Measurements from ENCODE around the gene H2AZ2.
"Not testable (repeated sequence)": the region's sequence is repeated elsewhere in the genome, so short reads cannot be mapped to it uniquely, and the experiment has no call there.

H2AZ2 gene

DNA sequence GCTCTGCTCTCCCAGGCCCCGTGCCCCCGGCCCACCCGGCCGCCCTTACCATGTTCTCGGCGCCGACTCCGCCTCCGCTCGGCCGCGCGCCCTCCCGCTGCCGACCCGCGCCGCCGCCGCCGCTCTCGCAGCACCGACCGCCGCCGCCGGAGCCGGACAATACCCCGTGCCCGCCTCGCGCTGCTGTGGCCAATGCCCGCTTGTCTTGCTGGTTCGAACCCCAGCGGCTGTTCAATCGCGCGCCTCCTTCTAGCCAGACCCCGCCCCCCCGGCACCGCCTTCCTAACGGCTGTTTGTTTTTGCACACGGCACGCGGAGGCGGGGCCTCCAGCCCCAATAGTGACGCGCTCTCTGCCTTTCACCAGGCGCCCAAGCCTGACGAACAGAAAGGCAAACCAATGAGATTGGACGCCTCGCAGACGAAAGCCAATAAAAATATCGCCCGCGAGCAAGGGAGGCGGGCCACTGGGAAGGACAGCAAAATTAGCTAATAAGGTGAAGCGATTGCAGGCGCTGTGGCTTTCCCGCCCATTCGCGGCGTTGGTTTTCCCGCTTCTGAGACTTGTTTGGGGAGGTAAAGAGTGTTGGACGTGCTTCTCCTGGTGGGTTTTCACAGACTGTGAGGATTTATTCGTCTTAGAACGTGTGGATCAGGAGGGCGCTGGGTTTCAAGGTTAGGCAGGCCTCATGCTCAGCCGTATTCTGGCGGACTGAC lies at the start of gene H2AZ2:
H2AZ2 (minus strand) TSS at position 168 of the 715 bp plus-strand sequence; CDS start at position 52, 116 bp downstream.
- DNase-seq = peak; percentile 94

DNA sequence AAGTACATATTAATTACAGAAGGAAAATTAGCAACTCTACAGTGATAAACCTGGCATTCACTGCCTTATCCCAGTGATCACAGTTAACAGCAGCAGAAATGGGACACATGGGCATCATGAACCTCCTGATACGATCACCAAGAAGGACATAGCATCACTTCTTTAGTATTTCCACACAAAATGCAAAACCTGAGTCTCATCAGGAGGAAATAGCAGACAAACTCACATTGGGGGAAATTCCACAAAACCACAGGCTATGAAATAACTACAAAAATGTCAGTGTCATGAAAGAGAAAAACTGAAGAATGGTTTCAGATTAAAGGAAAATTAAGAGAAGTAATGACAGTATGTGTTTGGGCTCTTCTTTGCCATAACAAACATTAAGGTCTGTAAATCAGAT lies 49.4 kb upstream of the H2AZ2 start:
- DNase-seq = no peak

DNA sequence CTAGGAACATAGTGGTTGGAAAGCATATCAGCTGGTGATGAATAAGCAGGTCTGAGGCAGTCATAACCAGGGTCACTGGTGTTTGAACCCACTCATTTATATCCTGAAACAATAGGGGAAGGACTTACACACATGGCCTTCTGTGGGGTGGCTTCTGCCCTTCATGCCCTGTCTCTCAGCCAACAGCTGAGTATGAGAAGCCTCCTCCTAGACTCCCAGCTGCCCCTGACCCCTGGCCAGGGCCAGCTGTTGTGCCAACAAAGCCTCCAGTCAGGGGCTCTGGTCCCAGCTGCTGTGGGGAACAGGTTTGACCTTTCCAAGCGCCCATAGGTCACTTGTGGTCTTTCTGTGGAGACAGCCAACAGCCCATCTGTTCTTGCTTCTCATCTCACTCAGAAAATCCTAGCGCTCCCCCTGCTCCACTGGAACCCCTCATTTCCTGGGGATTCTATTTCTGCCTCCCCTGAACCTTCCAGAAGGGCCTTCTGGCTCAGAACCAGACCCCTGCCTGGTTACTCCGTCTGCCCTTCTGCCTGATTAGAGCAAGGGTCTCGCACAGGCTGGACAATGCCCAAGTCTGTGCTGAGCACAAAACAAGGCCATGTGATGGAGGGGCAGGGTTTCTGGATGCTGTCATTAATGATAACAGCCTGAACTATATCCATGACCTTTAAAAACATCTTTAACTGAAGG lies 47.1 kb upstream of the H2AZ2 start:
- DNase-seq = no peak

DNA sequence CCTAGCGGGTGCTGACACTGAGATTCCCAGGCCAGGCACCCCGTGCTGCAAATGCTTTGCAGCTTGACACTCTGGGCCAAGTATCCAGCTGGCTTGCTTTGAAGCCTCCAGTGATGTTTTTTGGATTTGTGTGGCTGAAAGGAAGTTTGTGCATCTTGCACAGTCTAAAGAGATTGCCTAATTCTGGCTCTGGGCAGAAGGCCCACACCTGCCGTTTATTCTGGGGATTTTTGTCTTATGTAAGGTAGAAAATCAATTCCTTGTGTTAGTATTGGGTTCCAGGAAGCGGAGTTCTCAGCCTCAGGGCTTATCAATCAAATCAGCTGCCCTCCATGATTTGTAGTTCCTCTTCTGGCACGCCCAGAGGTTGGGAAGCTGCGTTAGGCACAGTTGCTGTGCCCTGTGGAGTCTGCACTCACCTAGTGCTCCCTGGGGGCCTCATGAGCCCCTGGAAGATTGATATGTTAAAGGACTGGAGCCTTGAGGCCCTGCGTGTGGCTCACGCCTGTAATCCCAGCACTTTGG lies 45.9 kb upstream of the H2AZ2 start:
- DNase-seq = no peak

DNA sequence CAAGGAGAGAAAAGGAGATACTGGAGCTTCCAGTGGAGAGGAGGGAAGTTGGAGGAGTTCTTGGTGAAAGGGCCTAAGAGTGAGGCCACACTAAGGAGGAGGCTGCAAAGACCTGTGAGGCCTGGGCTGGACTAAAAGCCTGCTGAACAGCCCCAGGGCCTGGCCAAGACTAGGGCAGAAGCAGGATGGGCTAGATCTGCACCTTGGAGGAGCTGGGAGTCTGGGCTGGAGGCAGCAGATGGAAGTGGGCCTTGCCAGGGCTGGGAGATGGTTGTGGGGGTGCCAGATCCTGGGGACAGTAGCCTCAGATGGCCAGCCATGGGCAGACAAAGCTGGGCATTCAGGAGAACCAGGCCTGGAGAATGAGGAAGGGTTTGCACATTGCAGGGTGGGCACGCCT lies 43.9 kb upstream of the H2AZ2 start:
- DNase-seq = no peak

DNA sequence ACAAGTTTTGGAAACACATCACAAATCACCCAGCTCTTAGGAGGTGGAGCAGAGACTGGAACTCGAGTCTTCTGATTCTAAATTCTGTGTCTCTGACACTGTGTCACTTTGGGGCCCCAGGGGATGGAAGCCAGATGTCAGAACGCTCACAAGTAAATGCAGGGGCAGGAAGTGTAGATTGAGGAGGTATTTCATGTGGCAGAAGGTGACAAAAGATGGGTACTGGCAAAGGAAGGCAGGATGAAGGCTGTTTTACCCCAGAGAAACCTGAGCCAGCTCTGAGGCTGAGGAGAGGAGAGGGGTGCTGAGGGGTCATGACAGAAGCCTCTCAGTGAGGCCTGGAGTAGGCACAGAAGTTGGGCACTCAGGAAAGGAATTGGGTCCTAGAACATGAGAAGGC lies 43.5 kb upstream of the H2AZ2 start:
- no peak for DNase-seq

DNA sequence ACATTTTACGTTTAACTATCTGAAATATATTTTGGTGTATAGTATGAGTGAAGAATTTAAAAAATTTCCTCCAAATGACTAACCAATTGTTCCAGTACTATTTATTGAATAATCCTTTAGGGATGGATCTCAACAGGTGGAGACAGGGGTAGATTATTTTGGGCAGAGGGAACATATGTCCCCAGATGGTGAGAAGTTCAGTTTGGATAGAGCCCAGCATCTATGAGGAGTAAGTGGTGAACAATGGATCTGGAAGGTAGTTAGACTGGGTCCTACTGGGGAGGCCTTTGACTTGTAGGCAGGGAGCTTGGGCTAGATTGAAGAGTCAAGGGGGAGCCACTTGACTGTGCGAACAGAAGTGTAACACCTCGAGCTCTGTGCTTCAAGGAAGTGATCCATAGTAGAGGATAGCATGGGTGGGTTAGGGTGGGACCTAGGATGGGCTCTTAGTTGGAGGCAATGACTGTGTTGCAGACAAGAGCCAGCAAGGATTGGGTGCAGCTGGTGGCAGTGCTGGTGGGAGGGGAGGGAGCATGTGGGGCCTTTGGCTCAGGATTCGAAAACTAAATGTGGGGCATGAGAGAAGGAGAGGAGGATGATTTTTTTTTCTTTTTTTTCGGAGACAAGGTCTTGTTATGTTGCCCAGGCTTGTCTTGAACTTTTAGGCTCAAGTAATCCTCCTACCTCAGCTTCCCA lies 41.3 kb upstream of the H2AZ2 start:
- DNase-seq = no peak

DNA sequence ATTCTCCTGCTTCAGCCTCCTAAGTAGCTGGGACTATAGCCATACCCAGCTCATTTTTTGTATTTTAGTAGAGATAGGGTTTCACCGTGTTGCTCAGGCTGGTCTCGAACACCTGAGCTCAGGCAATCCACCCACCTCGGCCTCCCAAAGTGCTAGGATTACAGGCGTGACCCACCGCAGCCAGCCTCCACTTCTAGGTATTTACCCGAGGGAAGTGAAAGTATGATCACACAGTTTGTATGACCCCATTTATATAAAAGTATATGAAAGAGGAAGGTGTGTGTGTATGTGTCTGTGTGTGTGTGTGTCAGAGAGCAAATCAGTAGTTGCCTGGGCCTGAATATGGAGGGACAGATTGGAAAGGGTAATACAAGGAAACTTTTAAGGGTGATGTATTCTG lies 39.4 kb upstream of the H2AZ2 start:
- DNase-seq = no peak

DNA sequence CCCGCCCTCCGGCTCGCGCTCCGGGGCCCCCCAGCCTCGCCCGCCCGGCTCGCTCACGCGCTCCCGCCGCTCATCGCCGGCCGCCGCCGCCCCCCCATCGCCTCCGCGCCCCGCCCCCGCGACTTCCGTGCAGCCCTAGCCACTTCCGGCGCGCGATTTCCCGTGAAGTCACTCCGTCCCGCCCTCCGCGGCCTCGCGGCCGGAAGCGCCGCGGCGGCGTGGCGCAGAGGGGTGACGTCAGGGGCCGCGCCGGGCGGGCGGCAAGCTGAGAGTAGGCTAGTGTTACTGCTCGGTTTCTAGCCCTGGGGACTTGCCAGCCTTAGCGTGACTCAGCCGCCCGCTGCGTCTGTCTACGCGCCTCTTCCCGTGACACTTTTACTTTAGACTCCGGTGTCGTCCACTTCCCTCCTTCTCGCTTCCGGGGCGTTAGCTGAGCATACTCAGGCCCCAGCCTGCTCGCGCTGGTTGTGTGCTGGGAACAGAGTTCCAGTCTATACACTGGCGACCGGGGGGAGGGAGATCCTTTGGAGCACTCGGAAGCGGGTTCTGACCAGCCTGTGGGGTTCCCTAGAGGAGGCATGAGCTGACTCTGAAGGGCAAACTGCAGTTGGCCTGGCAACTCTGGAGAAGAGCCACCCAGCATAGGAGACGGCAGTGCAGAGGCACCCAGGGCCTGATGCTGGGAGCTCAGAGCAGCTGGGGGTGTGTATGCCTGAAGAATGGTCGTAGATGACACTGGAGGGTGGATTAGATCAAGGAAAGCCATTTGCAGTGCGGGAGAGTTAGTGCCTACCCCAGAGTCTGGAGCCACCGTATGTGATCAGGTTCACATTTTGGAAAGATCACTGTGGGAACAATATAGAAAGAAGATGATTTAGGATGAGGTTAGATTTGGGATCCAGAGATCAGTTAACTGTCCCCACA lies 37.8 kb upstream of the H2AZ2 start, which contains the start of gene PURB:
PURB (minus strand) TSS at position 137 of the 924 bp plus-strand sequence. CDS start 182 bp downstream, outside the sequence.
- DNase-seq = peak; percentile 32

DNA sequence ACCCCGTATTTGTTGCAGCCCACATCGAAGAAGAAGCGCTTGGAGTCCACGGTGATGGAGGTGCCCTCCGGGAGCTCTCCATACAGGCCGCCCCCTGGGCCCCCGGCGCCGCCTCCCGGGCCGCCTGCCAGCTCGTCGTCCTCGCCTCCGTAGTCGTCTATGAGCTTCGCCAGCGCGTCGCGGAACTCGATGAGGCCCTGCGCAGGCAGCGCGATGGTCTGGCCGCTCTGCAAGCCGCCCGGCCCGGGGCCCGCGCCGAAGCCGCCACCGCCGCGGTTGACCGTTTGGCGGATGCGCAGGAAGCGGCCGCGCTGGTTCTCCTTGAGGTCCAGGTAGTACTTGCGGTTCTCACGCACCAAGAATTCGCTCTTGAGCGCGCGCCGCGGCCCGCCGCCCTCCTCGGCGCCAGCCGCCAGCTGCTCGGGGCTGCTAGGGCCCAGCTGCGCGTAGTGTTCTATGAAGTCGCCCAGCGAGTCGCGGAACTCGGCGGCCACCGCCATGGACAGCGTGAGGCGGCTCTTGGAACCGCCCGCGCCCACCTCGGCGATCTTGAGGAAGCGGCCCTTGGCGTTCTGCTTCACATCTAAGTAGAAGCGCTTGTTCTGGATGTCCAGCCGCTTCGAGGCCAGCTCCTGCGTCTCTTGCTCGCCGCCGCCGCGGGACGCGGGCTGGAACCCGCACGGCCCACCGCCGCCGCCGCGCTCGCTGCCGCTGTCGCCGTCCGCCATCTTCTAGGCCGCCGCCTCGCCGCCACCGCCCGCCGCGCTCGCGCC lies 36.9 kb upstream of the H2AZ2 start:
- no peak for DNase-seq

DNA sequence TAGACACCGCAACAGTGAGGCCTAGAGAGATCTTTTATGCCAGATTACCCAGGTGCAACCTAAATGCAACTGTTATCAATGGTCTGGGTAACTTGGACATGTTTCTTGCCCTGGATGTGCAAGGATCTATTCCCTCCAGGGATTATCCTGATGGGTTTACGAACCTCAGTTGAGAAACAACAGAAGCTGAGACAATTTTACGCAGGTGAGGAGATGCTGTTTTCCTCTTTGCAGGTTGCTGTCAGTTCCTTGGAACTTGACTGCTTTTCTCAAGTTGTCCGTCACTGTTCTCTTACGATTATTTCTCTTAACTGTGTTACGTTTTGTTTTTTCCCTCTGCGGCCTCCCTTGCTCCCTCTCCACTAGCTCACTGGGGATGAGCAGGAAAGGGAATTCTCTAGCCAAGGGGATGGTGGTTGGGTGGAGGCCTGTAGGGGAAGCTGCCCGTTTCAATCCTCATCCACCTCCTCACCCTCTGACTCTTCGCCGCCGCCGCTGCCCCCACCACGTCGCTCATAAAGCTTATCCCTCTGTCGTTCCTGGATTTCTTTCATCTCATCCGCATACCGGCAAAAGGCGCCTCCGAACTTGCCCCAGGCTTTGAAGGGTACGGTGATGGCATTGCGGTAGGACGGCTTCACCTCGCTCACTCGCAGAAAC lies 36.2 kb upstream of the H2AZ2 start:
- no peak for DNase-seq

DNA sequence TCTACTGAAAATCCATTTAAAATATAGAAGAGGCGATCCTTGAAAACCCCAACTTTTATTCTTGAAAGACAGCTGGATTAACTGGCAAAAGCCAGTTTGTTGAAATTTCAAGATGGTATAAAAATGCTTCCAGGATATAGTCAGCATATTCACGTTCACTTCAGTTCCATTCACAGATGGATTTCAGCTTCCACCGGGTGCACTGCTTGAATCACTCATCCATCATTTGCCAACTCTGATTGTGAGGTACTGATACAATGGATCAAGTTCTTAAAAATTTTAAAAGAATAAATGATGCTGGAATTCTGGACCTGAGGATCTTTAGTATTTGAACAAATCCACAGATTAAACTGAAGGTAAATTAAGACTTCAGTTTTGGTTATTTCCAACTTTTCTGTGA lies 35.0 kb upstream of the H2AZ2 start:
- no peak for DNase-seq

DNA sequence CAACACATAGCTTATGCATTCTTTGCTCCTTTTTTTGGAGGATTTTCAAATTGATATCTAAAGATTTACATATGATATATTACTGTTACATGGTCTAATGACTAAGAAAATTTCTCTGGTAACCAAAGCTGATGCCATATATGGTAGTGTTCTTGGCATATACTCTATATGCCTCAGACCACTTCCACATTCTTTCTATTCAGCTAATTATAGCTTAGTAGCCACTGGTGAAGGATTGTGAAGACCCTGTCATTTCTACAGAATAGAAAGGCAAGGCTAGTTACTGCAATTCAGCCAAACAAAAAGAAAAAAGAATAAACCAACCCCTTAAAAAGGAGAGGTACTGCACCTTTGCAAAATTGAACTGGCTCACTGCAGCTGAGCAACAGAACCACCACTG lies 33.7 kb upstream of the H2AZ2 start:
- no peak for DNase-seq

DNA sequence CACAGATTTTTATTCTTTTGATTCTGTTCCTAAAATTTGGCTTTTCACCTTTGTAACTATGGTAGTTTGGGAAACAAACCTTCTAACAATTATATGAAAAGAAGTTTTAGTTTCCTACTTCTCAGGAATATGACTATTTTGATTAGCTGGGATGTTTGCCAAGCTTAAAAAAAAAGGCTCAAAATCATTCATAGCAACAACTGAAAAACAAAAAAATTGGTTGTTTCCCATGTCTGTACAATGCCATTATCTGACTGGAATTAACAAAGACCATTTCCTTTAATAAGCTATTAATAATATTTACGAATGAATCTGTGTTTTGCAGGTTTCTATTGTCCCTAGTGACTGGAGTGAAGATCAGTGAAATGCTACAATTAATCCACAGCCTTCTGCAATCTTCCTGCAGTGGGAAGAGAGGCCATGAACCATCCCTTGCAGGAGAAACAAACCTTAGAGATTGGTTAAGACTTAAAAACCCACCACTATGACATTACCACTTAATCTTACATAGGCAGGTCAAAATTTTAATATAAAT lies 33.2 kb upstream of the H2AZ2 start:
- DNase-seq = no peak

DNA sequence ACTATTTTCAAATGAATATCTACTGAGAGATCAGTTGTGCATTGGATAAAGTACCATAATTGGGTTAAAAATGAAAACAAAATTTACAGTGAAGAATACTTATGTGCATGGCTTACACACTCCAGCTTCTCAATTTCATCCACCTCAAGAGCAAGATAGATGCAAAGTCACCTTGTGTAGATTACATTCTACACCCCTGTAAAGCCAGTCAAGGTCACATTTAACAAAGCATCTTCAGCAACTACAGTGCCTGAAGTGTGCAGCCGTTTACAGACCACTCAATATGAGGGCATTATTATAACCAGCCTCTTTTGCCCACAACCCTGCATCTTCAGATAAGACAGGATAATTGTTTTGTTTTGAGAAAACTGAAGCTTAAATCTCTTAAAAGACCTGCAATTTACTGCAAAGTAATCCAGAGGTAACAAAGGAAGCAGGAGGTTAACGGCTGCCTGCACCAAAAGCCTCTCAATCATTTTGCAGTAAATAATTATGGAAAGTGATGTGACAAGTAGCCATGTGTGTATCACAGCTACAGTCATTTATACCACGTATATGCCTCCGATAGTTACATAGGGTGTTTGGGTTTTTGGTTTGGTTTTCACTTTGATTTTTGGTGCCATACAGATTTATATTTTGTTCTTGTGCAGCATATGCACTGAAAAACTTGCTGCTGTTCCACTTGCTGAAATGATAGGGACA lies 32.6 kb upstream of the H2AZ2 start:
- no peak for DNase-seq

DNA sequence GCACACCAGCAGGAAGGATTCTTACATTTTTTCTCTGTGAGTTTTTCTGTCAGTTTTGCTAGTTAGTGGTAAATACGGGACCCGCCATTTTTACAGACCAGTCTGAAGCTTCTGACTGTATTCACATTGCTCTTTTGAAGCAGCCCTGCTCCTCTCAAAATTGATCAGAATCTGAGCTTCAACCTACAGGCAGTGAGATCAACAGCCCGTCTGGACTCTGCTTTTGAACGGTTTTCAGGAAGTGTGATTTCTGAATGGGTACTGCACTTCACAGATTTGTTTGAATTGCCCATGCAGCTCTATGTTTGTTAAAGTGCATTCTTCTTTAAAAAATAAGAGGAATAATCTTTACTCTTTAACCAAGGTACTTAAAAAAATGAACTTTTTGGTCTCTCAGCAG lies 28.5 kb upstream of the H2AZ2 start:
- DNase-seq = no peak

DNA sequence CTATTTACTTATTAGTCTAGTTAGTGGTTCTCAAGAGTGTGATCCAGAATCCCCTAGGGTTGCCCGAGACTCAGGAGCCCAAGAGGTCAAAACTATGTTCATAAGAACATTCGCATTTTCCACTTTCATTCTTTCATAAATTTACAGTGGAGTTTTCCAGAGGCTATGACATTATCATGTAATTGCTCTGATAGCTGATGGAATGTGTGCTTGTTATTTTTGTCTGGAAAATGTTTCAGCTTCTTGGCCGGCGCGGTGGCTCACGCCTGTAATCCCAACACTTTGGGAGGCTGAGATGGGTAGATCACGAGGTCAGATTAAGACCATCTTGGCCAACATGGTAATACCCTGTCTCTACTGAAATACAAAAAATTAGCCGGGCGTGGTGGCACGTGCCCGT lies 27.4 kb upstream of the H2AZ2 start:
- no peak for DNase-seq

DNA sequence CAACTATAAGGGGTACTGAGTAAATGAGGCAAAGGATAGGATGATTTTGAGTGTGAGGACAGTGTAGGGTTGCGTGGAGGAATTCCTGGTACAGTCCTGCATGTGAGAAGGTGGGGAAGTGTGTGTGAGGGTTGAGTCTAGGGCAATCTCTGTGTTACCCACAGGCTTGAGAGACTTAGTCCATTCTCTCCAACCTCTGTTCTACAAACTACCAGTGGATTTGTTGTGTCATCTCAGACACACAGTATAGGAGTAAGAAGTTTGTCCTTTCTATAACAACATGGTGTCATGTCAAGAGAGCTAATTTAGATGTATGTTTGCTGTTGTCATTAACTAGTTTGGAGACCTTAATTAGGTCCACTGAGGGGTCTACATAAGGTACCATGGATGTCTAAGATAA lies 24.9 kb upstream of the H2AZ2 start:
- no peak for DNase-seq

DNA sequence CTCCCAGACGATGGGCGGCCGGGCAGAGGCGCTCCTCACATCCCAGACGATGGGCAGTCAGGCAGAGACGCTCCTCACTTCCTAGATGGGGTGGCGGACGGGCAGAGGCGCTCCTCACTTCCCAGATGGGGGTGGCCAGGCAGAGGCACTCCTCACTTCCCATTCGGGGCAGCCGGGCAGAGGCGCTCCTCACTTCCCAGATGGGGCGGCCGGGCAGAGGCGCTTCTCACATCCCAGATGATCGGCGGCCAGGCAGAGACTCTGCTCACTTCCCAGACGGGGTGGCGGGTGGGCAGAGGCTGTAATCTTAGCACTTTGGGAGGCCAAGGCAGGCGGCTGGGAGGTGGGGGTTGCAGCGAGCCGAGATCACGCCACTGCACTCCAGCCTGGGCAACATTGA lies 24.0 kb upstream of the H2AZ2 start:
- DNase-seq = not testable (repeated sequence)

DNA sequence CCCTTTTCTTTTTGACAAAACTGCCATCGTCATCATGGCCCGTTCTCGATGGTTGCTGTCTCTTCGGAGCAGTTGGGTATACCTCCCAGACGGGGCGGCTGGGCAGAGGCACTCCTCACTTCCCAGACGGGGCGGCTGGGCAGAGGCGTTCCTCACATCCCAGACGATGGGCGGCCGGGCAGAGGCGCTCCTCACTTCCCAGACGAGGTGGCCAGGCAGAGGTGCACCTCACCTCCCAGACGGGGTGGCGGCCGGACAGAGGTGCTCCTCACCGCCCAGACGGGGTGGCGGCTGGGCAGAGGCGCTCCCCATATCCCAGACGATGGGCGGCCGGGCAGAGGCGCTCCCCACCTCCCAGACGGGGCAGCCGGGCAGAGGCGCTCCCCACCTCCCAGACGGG lies 22.9 kb upstream of the H2AZ2 start:
- not testable (repeated sequence) for DNase-seq
